ENCODE results near the gene FOXP1.

Gene FOXP1

DNA sequence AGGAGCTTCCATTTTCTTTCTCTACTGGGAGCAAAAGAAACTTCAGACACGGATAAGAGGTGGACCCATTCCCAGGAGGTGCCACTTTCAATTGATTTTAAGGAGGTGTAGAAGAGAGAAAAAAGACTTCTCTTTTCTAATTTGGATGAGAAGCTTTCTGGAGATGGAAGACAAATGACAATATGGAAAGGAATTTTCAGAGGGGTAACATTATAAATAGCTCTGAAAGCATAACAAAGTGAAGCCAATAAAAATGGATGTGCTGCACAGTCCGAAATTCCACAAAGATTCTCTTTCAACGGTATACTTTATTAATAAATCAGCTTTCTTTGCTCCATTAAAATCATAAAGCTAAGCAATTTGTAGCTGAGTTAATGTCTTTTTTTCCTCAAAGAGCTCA is 663.9 kb downstream of the FOXP1 start:
- Mint-ChIP-seq H3K9me3 (no peaks in the 10 kb centered on the region), H3K4me3 (no peak overlapping the region), H3K36me3 (ENCODE audit: insufficient read depth) (peaks cover 2% of the 10 kb centered on the region), H3K27ac (no peak overlapping the region), H3K27me3 (peaks cover 11 to 19% of the 10 kb centered on the region in 2 donors), H3K4me1 (ENCODE audit: low read depth in 2 of 2) (no peaks in the 10 kb centered on the region)
- no peak for ATAC-seq (replicated peaks)
- DNase-seq: no peak

DNA sequence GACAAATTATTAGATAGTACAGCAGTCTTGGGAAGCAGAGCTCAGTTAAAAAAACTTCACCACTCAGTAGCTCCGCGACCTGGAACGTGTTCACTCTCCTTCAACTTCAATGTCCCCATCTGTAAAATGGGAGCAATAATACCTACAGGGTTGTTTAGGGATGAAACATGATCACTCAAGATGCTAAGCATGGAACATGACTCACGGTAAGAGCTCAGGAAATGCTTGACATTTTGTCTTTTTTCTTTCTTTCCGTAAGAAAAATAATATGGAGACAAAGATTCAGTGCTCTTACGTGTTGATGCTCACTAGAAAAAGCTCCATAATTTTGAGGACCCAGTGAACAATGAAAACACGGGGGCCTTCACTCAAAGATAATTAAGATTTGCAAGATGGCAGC is 664.4 kb downstream of the FOXP1 start:
- peaks cover 17 to 19% of the 10 kb centered on the region in 2 donors for H3K27me3 Mint-ChIP-seq
- no peak for DNase-seq
- no peak overlapping the region for H3K4me3 Mint-ChIP-seq

DNA sequence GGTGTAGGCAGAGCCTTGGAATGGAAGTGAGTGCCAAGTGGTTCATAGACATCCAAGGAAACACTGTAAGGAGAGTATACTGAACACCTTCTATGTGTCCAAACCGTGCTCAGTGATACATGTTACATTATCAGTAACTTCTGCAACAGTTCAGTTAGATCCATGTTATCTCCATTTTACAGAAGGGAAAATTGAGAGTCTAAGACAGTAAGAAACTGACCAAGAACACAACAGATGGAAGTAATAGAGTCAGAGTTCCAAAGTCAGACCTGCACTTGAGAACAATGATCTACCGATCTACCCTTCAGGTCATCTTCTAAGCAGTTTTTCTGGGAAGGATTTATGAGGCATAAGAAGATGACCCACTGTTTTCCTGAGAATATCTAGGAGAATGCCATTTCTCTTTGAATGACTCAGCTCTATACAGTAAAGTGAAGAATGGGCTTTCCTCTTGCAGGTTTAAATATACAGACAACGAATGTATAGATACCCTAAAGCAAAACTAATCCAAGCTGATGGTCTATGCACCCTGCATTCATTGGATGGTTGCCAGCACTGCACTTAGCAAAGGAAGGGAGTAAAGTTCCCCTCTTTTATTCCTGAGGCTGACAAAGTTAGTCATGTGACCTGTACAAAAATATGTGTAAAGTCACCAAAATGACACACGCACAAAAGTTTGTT is 667.0 kb downstream of the FOXP1 start:
- DNase-seq (no peak), ATAC-seq (replicated peaks) (no peak)
- Mint-ChIP-seq H3K9me3 (no peaks in the 10 kb centered on the region), H3K36me3 (ENCODE audit: insufficient read depth) (no peaks in the 10 kb centered on the region), H3K27me3 (peaks cover 29 to 35% of the 10 kb centered on the region in 2 donors), H3K4me1 (ENCODE audit: low read depth in 2 of 2) (no peaks in the 10 kb centered on the region), H3K4me3 (no peak overlapping the region), H3K27ac (no peak overlapping the region)

More for the DNA sequence above, 664.4 kb downstream of the FOXP1 start:
- Mint-ChIP-seq H3K9me3 (no peaks in the 10 kb centered on the region), H3K36me3 (ENCODE audit: insufficient read depth) (peaks cover 2% of the 10 kb centered on the region), H3K27ac (no peak overlapping the region), H3K4me1 (ENCODE audit: low read depth in 2 of 2) (no peaks in the 10 kb centered on the region)
- ATAC-seq (replicated peaks): no peak

DNA sequence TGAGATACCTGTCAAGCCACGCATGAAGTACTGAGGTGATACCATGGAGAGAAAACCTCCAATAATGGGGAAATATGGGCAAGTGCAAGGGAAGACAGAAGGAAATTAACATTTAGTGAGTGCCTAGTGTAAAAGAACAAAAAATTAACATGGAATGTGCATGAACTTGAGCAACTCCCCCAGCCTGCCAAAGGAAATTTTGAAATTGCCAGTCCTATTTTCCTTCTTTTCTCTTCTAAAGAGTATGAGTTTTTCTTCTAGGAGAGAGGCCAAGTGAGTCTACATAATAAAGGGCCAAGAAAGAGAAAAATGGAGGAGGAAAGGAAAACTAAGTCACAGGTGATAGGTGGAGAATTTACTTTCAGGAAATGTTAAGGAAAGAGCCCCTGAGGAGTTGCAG is 668.7 kb downstream of the FOXP1 start:
- DNase-seq: no peak
- no peaks in the 10 kb centered on the region for H3K36me3 Mint-ChIP-seq (ENCODE audit: insufficient read depth)
- no peaks in the 10 kb centered on the region for H3K9me3 Mint-ChIP-seq
- no peak overlapping the region for H3K4me3 Mint-ChIP-seq
- no peak overlapping the region for H3K27ac Mint-ChIP-seq
- ATAC-seq (replicated peaks): no peak
- peaks cover 42 to 48% of the 10 kb centered on the region in 2 donors for H3K27me3 Mint-ChIP-seq
- no peaks in the 10 kb centered on the region for H3K4me1 Mint-ChIP-seq (ENCODE audit: low read depth in 2 of 2)

DNA sequence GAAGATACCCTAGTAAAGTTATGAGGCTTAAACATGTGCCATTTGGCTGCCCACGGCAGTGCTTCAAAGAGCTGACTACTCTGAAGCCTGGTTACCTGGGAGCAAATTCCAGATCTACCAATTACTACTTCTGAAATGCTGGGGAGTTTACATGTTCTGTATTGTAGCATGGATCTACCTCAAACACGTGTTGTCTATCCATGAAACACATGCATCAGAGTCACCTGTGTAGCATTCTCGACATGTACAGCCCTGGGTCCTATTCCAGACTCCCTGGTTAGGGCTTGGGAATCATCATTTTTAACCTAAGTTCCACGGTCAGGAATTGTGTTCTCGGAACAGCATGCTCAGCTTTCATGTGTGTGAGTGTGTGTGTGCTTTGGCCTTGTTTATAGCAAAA is 671.8 kb downstream of the FOXP1 start:
- no peak overlapping the region for H3K27ac Mint-ChIP-seq
- no peak for DNase-seq
- H3K4me3 Mint-ChIP-seq: no peak overlapping the region
- ATAC-seq (replicated peaks): no peak
- H3K4me1 Mint-ChIP-seq (ENCODE audit: low read depth in 2 of 2): no peaks in the 10 kb centered on the region
- no peaks in the 10 kb centered on the region for H3K36me3 Mint-ChIP-seq (ENCODE audit: insufficient read depth)
- no peaks in the 10 kb centered on the region for H3K9me3 Mint-ChIP-seq
- peaks cover 51 to 53% of the 10 kb centered on the region in 2 donors for H3K27me3 Mint-ChIP-seq

DNA sequence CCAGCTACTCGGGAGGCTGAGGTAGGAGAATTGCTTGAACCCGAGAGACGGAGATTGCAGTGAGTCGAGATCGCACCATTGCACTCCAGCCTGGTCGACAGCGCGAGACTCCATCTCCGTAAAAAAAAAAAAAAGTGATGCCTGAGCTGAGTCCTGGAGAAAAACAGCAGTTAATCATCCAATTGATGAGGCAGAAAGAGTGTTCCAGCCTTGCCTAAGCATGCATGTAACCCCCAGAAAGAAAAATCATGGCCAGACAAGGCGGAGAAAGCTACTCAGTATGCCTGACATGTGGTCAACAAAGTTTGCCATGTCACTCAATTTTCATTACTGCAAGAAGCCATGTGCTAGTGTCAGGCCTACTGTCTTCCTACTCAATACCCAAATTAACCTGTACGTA is 678.0 kb downstream of the FOXP1 start:
- peaks cover 37 to 57% of the 10 kb centered on the region in 2 donors for H3K27me3 Mint-ChIP-seq
- ATAC-seq (replicated peaks) (no peak), DNase-seq (no peak)
- H3K9me3 Mint-ChIP-seq: no peaks in the 10 kb centered on the region
- no peaks in the 10 kb centered on the region for H3K4me1 Mint-ChIP-seq (ENCODE audit: low read depth in 2 of 2)
- no peak overlapping the region for H3K27ac Mint-ChIP-seq
- H3K36me3 Mint-ChIP-seq (ENCODE audit: insufficient read depth): no peaks in the 10 kb centered on the region
- no peak overlapping the region for H3K4me3 Mint-ChIP-seq
